SK-N-SH (cell line): Measurements from ENCODE around the gene IZUMO4. TPM values are rescaled to one million over a fixed set of nuclear protein-coding genes. Genes with fewer than 3 reads are reported as not detected.

Source experiments
- CTCF ChIA-PET: fragments of 300-600, 350-600 bp; formaldehyde crosslinking; extraction: SDS; loops from one replicate; lab custom pipeline; 2021; lab: Yijun Ruan, JAX
- POLR2A ChIA-PET: fragments of 350-600 bp; sonication (Branson Sonifier 250); formaldehyde crosslinking; extraction: SDS; loops from one replicate; lab custom pipeline; 2020; ENCODE audit warnings: antibody characterized with exemption, inconsistent platforms; lab: Yijun Ruan, JAX
- DNase-seq: peaks from one replicate; pipeline ENCODE4 v3.0.0; 2012
- H2AFZ ChIP-seq: fragments of 200-600 bp; sonication (generic); 2 replicates; pipeline ENCODE4 v1.8.1; 2016; ENCODE audit warnings: antibody characterized with exemption, mild to moderate bottlenecking, low read depth
- H3F3A ChIP-seq: fragments of 200-600 bp; sonication (generic); replicated peaks from 2 replicates; pipeline ENCODE3; 2016; ENCODE audit warnings: antibody characterized with exemption, mild to moderate bottlenecking; ENCODE audit not compliant: insufficient read depth
- H3K27ac ChIP-seq, 2 experiments: fragments of 200-500 bp in 1 of 2; fragments of 200-600 bp in 1 of 2; sonication (Bioruptor generic) in 1 of 2; sonication (generic), shearing (Covaris generic) in 1 of 2; 2 replicates each; pipeline versions ENCODE4 v1.5.1 to v1.6.1; 2014 to 2016; ENCODE audit warnings: low read depth in 2 of 2, inconsistent platforms in 1 of 2, low read length in 1 of 2, mild to moderate bottlenecking in 1 of 2, mixed read lengths in 1 of 2
- H3K27me3 ChIP-seq: fragments of 200-600 bp; sonication (generic), shearing (Covaris generic); 2 replicates; pipeline ENCODE4 v1.6.1; 2016; ENCODE audit warnings: mixed run types; ENCODE audit not compliant: insufficient read depth
- H3K36me3 ChIP-seq, 2 experiments: fragments of 200-500 bp in 1 of 2; fragments of 200-600 bp in 1 of 2; sonication (Bioruptor generic) in 1 of 2; sonication (generic) in 1 of 2; replicated peaks in 1 of 2; 2 replicates each; pipeline versions ENCODE3 to v1.5.1; 2014 to 2016; ENCODE audit warnings: low read length in 1 of 2, mild to moderate bottlenecking in 1 of 2; ENCODE audit not compliant: insufficient read depth in 2 of 2, control insufficient read depth in 1 of 2
- H3K4me1 ChIP-seq, 2 experiments: fragments of 200-500 bp in 1 of 2; fragments of 200-600 bp in 1 of 2; sonication (Bioruptor generic) in 1 of 2; sonication (generic), shearing (Covaris generic) in 1 of 2; 2 replicates each; pipeline versions ENCODE4 v1.5.1 to v1.6.1; 2014 to 2016; ENCODE audit warnings: low read depth in 1 of 2, low read length in 1 of 2, mixed run types in 1 of 2; ENCODE audit not compliant: insufficient read depth in 2 of 2, control insufficient read depth in 1 of 2
- H3K4me2 ChIP-seq: fragments of 200-600 bp; sonication (generic), shearing (Covaris generic); 2 replicates; pipeline ENCODE4 v1.6.1; 2017; ENCODE audit warnings: mixed run types
- H3K4me3 ChIP-seq, 2 experiments: fragments of 200-500 bp in 1 of 2; fragments of 200-600 bp in 1 of 2; sonication (Bioruptor generic) in 1 of 2; sonication (generic), shearing (Covaris generic) in 1 of 2; 2 replicates each; pipeline versions ENCODE4 v1.5.1 to v1.8.1; 2014 to 2016; ENCODE audit warnings: low read depth in 2 of 2, inconsistent platforms in 1 of 2, low read length in 1 of 2, mild to moderate bottlenecking in 1 of 2, mixed read lengths in 1 of 2, moderate library complexity in 1 of 2
- H3K79me2 ChIP-seq: fragments of 200-600 bp; sonication (generic); 2 replicates; pipeline ENCODE4 v1.8.1; 2017; ENCODE audit warnings: mild to moderate bottlenecking; ENCODE audit not compliant: insufficient read depth
- H3K9ac ChIP-seq: fragments of 200-600 bp; sonication (generic); 2 replicates; pipeline ENCODE4 v1.6.1; 2017; ENCODE audit warnings: mixed run types
- H3K9me2 ChIP-seq: fragments of 200-600 bp; sonication (generic); 2 replicates; pipeline ENCODE4 v1.6.1; 2017; ENCODE audit warnings: mixed run types
- H3K9me3 ChIP-seq: fragments of 200-600 bp; sonication (generic); 2 replicates; pipeline ENCODE4 v1.6.1; 2017; ENCODE audit warnings: mixed run types, mild to moderate bottlenecking, moderate library complexity
- H4K20me1 ChIP-seq: fragments of 200-600 bp; sonication (generic); 2 replicates; pipeline ENCODE4 v1.6.1; 2017; ENCODE audit warnings: mild to moderate bottlenecking, mixed run types; ENCODE audit not compliant: insufficient read depth
- CHD2 ChIP-seq: fragments of 150-350 bp; IDR thresholded peaks from 2 replicates; pipeline ENCODE4 v1.6.1; 2018; ENCODE audit warnings: low read length; ENCODE audit not compliant: partially characterized antibody
- ELF1 ChIP-seq: IDR thresholded peaks from 2 replicates; pipeline ENCODE4 v1.4.0; 2012
- EZH2phosphoT487 ChIP-seq: fragments of 200-600 bp; sonication (generic); IDR thresholded peaks from 2 replicates; pipeline ENCODE4 v1.6.1; 2017; ENCODE audit warnings: low read depth, mixed run types, mild to moderate bottlenecking, antibody characterized with exemption, moderate library complexity, borderline replicate concordance
- FOSL2 ChIP-seq: IDR thresholded peaks from 2 replicates; pipeline ENCODE4 v1.4.0; 2012; ENCODE audit warnings: low read depth, mild to moderate bottlenecking, moderate library complexity, borderline replicate concordance
- FOXM1 ChIP-seq: IDR thresholded peaks from 2 replicates; pipeline ENCODE4 v1.4.0; 2012; ENCODE audit warnings: low read depth, mild to moderate bottlenecking
- NRF1 ChIP-seq: IDR thresholded peaks from 2 replicates; pipeline ENCODE4 v1.6.1; 2012; ENCODE audit warnings: low read depth, mild to moderate bottlenecking, low read length
- RAD21 ChIP-seq: IDR thresholded peaks from 2 replicates; pipeline ENCODE4 v1.6.1; 2012; ENCODE audit warnings: mild to moderate bottlenecking, low read length
- RFX5 ChIP-seq: IDR thresholded peaks from 2 replicates; pipeline ENCODE4 v1.6.1; 2012; ENCODE audit warnings: mild to moderate bottlenecking, improper control_type of control experiment, low read length
- SMC3 ChIP-seq: IDR thresholded peaks from 2 replicates; pipeline ENCODE4 v1.6.1; 2012; ENCODE audit warnings: low read depth, low read length, improper control_type of control experiment
- TAF1 ChIP-seq: IDR thresholded peaks from 2 replicates; pipeline ENCODE4 v1.6.1; 2012; ENCODE audit warnings: low read depth, mild to moderate bottlenecking, low read length, moderate library complexity, borderline replicate concordance
- TCF12 ChIP-seq: IDR thresholded peaks from 2 replicates; pipeline ENCODE4 v1.4.0; 2012
- TEAD4 ChIP-seq: IDR thresholded peaks from 2 replicates; pipeline ENCODE4 v1.4.0; 2012; ENCODE audit warnings: mild to moderate bottlenecking, borderline replicate concordance; ENCODE audit not compliant: insufficient read depth
- WGBS: methylation state at CpG from one replicate; pipeline ENCODE4 v1.1.6; 2017; ENCODE audit warnings: low lambda C conversion rate; 5-methylcytosine and 5-hydroxymethylcytosine counted together
- polyA plus RNA-seq, 3 experiments: library from polyadenylated mRNA; depleted of rRNA; stranded (reverse); fragments of >200 nt; gene quantifications; 2 replicates each; pipeline ENCODE4 v1.2.3, GENCODE V29; 2012

The IZUMO4 gene
- polyA plus RNA-seq, 1 of the 3 experiments (the other 2 are of a cell fraction), result 4.6 TPM

- no peak for TF ChIP-seq NRF1
- TF ChIP-seq CHD2, result no peak
- no peak for TF ChIP-seq TEAD4
- no peak for TF ChIP-seq RAD21
Measured at GRCh38 chr19:2077833-2078619, 18.7 kb upstream of the IZUMO4 start (continued).

DNA sequence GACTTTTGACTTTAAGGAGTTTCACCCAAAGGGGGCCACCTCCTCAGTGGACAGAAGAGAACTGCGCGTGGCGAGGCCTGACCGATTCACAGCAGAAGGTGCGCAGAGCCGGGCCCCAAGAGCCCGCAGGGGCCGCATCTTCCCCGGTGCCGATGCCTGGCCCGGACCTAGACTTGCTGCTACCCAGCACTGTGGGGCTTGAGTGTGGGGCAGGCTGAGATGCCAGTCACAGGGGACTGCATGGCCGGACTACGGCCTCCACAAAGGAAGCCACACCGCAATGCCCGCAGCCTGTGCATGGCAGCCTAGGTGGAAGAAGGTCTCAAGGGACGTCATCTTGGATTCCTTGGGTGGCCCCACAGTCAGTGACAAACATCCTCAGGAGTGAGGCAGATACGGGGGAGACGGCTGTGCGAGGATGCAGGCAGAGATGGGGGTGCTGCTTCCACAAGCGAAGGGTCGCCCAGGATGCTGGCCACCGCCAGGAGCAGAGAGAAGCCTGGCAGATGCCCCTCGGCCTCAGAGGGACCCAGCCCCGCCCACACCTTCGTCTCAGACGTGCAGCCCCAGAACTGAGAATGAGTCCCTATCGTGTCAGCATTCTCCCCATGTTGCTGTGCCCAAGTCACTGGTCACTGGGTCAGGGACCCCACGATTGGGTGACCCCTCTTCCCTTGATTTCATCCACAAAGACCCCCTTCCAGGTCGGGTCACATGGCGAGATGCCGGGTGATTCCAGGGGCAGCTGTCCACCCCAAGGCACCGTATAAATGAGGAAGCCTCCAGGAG lies 17.4 kb upstream of the IZUMO4 start:
- TF ChIP-seq FOSL2 (no peak), SMC3 (no peak), RFX5 (no peak), TAF1 (no peak), EZH2phosphoT487 (no peak), NRF1 (no peak)
- Histone ChIP-seq H2AFZ (no peak overlapping the region), H3F3A (no peaks in the 10 kb centered on the region), H3K4me1 (no peaks in the 10 kb centered on the region), H3K9ac (no peak overlapping the region), H3K9me3 (no peaks in the 10 kb centered on the region), H3K36me3 (peaks cover 14% of the 10 kb centered on the region in 2 experiments), H3K27me3 (no peaks in the 10 kb centered on the region), H3K79me2 (peaks cover 14% of the 10 kb centered on the region; the same call in 1 of the 2 replicates), H3K9me2 (no peaks in the 10 kb centered on the region), H3K4me2 (no peak overlapping the region), H4K20me1 (no peaks in the 10 kb centered on the region), H3K27ac (no peak overlapping the region), H3K4me3 (no peak overlapping the region)
- ChIA-PET POLR2A (no interaction called here), CTCF (interaction anchor here (0.6 to 1.8 kb wide), 2 partner anchors 10 to 16 kb away, joined by 3 to 11 read pairs; no protein-coding TSS in a partner anchor)
- peak; percentile 10 for DNase-seq
- 95% methylated on average over 24 of the region's 32 CpGs for WGBS

DNA sequence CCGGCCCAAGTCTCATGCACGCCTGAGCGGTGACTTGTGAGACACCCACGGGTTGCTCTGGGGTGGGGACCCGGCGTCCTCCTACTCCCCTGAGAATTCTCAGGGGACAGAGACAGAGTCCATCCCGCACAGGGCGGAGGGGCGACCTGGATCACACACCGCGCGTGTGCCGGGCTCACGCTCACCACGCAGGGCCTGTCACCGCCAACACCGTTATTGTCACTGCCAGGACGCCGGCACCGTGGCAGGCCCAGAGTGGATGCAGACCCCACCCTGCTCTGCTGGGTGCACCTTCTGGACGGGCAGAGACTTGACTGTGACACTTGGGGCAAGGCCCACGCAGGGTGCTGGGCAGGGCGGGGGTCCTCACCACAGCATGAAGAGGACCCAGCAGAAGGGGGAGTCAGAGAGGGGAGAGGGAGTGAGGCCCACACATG lies 16.8 kb upstream of the IZUMO4 start:
- TF ChIP-seq FOXM1 (no peak), ELF1 (no peak), TCF12 (no peak)
- Histone ChIP-seq H3K27ac (no peak overlapping the region), H4K20me1 (no peaks in the 10 kb centered on the region), H3F3A (peaks cover 2% of the 10 kb centered on the region), H3K27me3 (no peaks in the 10 kb centered on the region), H2AFZ (no peak overlapping the region), H3K9ac (no peak overlapping the region), H3K4me3 (no peak overlapping the region), H3K9me2 (no peaks in the 10 kb centered on the region), H3K4me2 (no peak overlapping the region), H3K79me2 (peaks cover 14% of the 10 kb centered on the region; the same call in 1 of the 2 replicates), H3K9me3 (no peaks in the 10 kb centered on the region), H3K36me3 (peaks cover 12 to 14% of the 10 kb centered on the region in 2 experiments), H3K4me1 (no peaks in the 10 kb centered on the region)
- POLR2A ChIA-PET, result no interaction called here
- CTCF ChIA-PET, result interaction anchor here (1.6 kb wide), 1 partner anchor 11 kb away, joined by 7 read pairs; no protein-coding TSS in a partner anchor
- WGBS, result 100% methylated on average over 17 of the region's 23 CpGs
- DNase-seq, result peak; percentile 26
